ENCODE measurements around the gene C12orf56. TPM values are rescaled to one million over a fixed set of nuclear protein-coding genes. Genes with fewer than 3 reads are reported as not detected.

Gene C12orf56
- total RNA-seq, 4 donors from 2014 or later = 0.76 TPM; not detected in 3

GRCh38 chr12:64269161-64269560 lies 121.4 kb downstream of the C12orf56 start:
- Histone ChIP-seq H3K4me1 (no peaks in the 10 kb centered on the region), H3K27ac (no peak overlapping the region), H3K36me3 (no peaks in the 10 kb centered on the region), H3K27me3 (no peaks in the 10 kb centered on the region), H3K9me3 (no peaks in the 10 kb centered on the region), H3K4me3 (no peak overlapping the region)
- TF ChIP-seq POLR2A (IDR thresholded peaks at IDR 0.05) (no peak), CTCF (IDR thresholded peaks at IDR 0.05) (no peak)
- no peak for DNase-seq
- intact Hi-C loops (cut with DNase I; ENCODE audit: low total_unique reads) = no loop called here

GRCh38 chr12:64268409-64268808 lies 122.1 kb downstream of the C12orf56 start:
- Histone ChIP-seq H3K4me1 (no peaks in the 10 kb centered on the region), H3K27ac (no peak overlapping the region), H3K4me3 (no peak overlapping the region), H3K27me3 (no peaks in the 10 kb centered on the region), H3K36me3 (no peaks in the 10 kb centered on the region), H3K9me3 (no peaks in the 10 kb centered on the region)
- DNase-seq = no peak
- no peak for TF ChIP-seq CTCF (IDR thresholded peaks at IDR 0.05)
- TF ChIP-seq POLR2A (IDR thresholded peaks at IDR 0.05) = no peak
- intact Hi-C loops (cut with DNase I; ENCODE audit: low total_unique reads) = no loop called here

- H3K27ac ChIP-seq = no peak overlapping the region
- H3K36me3 ChIP-seq = no peaks in the 10 kb centered on the region
- H3K4me1 ChIP-seq = no peaks in the 10 kb centered on the region
- TF ChIP-seq POLR2A (IDR thresholded peaks at IDR 0.05) = no peak
- no peak for TF ChIP-seq CTCF (IDR thresholded peaks at IDR 0.05)
- no peak overlapping the region for H3K4me3 ChIP-seq
- H3K9me3 ChIP-seq = no peaks in the 10 kb centered on the region
- H3K27me3 ChIP-seq = no peaks in the 10 kb centered on the region
- no peak for DNase-seq
- intact Hi-C loops (cut with DNase I; ENCODE audit: low total_unique reads) = no loop called here
These were observed 124.7 kb downstream of the C12orf56 start for GRCh38 chr12:64265839-64266238.

- no peak for TF ChIP-seq CTCF (IDR thresholded peaks at IDR 0.05)
- no peak for TF ChIP-seq POLR2A (IDR thresholded peaks at IDR 0.05)
- Histone ChIP-seq H3K4me3 (no peak overlapping the region), H3K36me3 (no peaks in the 10 kb centered on the region), H3K27ac (no peak overlapping the region), H3K4me1 (no peaks in the 10 kb centered on the region), H3K27me3 (no peaks in the 10 kb centered on the region), H3K9me3 (no peaks in the 10 kb centered on the region)
- intact Hi-C loops (cut with DNase I; ENCODE audit: low total_unique reads) = no loop called here
- no peak for DNase-seq
These were observed 128.7 kb downstream of the C12orf56 start for GRCh38 chr12:64261813-64262212.

GRCh38 chr12:64258576-64258975 lies 132.0 kb downstream of the C12orf56 start:
- intact Hi-C loops (cut with DNase I; ENCODE audit: low total_unique reads) = loop anchor here (5.0 kb wide), 1 partner anchor 416 kb away; the partner anchor contains the start of gene SRGAP1
- H3K27me3 ChIP-seq = no peaks in the 10 kb centered on the region
- H3K27ac ChIP-seq = no peak overlapping the region
- DNase-seq = no peak
- H3K4me1 ChIP-seq = no peaks in the 10 kb centered on the region
- no peaks in the 10 kb centered on the region for H3K9me3 ChIP-seq
- H3K4me3 ChIP-seq = no peak overlapping the region
- no peaks in the 10 kb centered on the region for H3K36me3 ChIP-seq
- TF ChIP-seq POLR2A (IDR thresholded peaks at IDR 0.05) = no peak
- no peak for TF ChIP-seq CTCF (IDR thresholded peaks at IDR 0.05)

All from uterus (tissue), 4 donors.